ENCODE results near the gene FDX2.

FDX2 gene

GRCh38 chr19:10317857-10318462 is 2.1 kb upstream of the FDX2 start:
- TF ChIP-seq CTCF (conservative IDR thresholded peaks at IDR 0.05; ENCODE audit: control insufficient read depth, insufficient read depth, low read depth, low read length): no peak
- no peak for DNase-seq (ENCODE audit: low read depth)
- no peak overlapping the region for H3K4me3 ChIP-seq (ENCODE audit: control insufficient read depth, low read depth, low read length)

- TF ChIP-seq CTCF (conservative IDR thresholded peaks at IDR 0.05; ENCODE audit: control insufficient read depth, insufficient read depth, low read depth, low read length): no peak
- no peak for DNase-seq (ENCODE audit: low read depth)
- H3K4me3 ChIP-seq (ENCODE audit: control insufficient read depth, low read depth, low read length): no peak overlapping the region
Measured at GRCh38 chr19:10317045-10317856, 1.4 kb upstream of the FDX2 start.

GRCh38 chr19:10316229-10317044 is 622 bp upstream of the FDX2 start:
- TF ChIP-seq CTCF (conservative IDR thresholded peaks at IDR 0.05; ENCODE audit: control insufficient read depth, insufficient read depth, low read depth, low read length): no peak
- no peak overlapping the region for H3K4me3 ChIP-seq (ENCODE audit: control insufficient read depth, low read depth, low read length)
- DNase-seq (ENCODE audit: low read depth): no peak

- no peak for DNase-seq (ENCODE audit: low read depth)
- TF ChIP-seq CTCF (conservative IDR thresholded peaks at IDR 0.05; ENCODE audit: control insufficient read depth, insufficient read depth, low read depth, low read length): no peak
- no peak within 1 kb of the TSS for H3K4me3 ChIP-seq (ENCODE audit: control insufficient read depth, low read depth, low read length)
Measured at GRCh38 chr19:10309423-10309822, 6.4 kb downstream of the FDX2 start, which contains the start of gene ZGLP1. Gene ZGLP1, minus strand, starts transcription at chr19:10309815.

GRCh38 chr19:10306327-10306726 is 9.5 kb downstream of the FDX2 start:
- no peak for TF ChIP-seq CTCF (conservative IDR thresholded peaks at IDR 0.05; ENCODE audit: control insufficient read depth, insufficient read depth, low read depth, low read length)
- H3K4me3 ChIP-seq (ENCODE audit: control insufficient read depth, low read depth, low read length): no peak overlapping the region
- no peak for DNase-seq (ENCODE audit: low read depth)

- TF ChIP-seq CTCF (conservative IDR thresholded peaks at IDR 0.05; ENCODE audit: control insufficient read depth, insufficient read depth, low read depth, low read length): no peak
- DNase-seq (ENCODE audit: low read depth): peak; percentile 60
- no peak overlapping the region for H3K4me3 ChIP-seq (ENCODE audit: control insufficient read depth, low read depth, low read length)
Measured at GRCh38 chr19:10305139-10305806, 10.5 kb downstream of the FDX2 start.
